Peyer's patch (tissue), 4 donors: ENCODE data around the gene PHTF1.

ENCODE experiments used
- POLR2A ChIP-seq, 2 donors: fragments of 450-650 bp; IDR thresholded peaks; one replicate each; pipeline ENCODE4 v1.5.1; 2017; ENCODE audit warnings: antibody characterized with exemption in 2 of 2, mild to moderate bottlenecking in 2 of 2, moderate library complexity in 2 of 2
- TF ChIP-seq, protein P1 (sequence below), 6 experiments: fragments of 450-650 bp in 4 of 6; fragments of 200-600 bp in 2 of 6; sonication (generic) in 1 of 6; IDR thresholded peaks; one replicate each; pipeline ENCODE4 v1.5.1; 2017 to 2019; ENCODE audit warnings: antibody characterized with exemption in 6 of 6, mild to moderate bottlenecking in 3 of 6, moderate library complexity in 1 of 6

GRCh38 chr1:113678159-113678469, 81.2 kb downstream of the PHTF1 start:
- TF ChIP-seq, protein P1, sequence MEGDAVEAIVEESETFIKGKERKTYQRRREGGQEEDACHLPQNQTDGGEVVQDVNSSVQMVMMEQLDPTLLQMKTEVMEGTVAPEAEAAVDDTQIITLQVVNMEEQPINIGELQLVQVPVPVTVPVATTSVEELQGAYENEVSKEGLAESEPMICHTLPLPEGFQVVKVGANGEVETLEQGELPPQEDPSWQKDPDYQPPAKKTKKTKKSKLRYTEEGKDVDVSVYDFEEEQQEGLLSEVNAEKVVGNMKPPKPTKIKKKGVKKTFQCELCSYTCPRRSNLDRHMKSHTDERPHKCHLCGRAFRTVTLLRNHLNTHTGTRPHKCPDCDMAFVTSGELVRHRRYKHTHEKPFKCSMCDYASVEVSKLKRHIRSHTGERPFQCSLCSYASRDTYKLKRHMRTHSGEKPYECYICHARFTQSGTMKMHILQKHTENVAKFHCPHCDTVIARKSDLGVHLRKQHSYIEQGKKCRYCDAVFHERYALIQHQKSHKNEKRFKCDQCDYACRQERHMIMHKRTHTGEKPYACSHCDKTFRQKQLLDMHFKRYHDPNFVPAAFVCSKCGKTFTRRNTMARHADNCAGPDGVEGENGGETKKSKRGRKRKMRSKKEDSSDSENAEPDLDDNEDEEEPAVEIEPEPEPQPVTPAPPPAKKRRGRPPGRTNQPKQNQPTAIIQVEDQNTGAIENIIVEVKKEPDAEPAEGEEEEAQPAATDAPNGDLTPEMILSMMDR (IDR thresholded peaks at IDR 0.05) = no peak
- no peak for TF ChIP-seq POLR2A (IDR thresholded peaks at IDR 0.05)
